ENCODE data around the gene PLP1. TPM values are rescaled to one million over a fixed set of nuclear protein-coding genes. Genes with fewer than 3 reads are reported as not detected.
A peak's percentile ranks its signal among the peaks of the same experiment; 100 is the strongest.
"Not testable (repeated sequence)": the region's sequence is repeated elsewhere in the genome, so short reads cannot be mapped to it uniquely, and the experiment has no call there.

Gene PLP1
- 9.4 TPM for total RNA-seq
- long read RNA-seq, partial matches to known transcripts, result 1 of 10 reads
- long read RNA-seq, other reads (novel, unspliced or antisense), result 6 of 10 reads

GRCh38 chrX:103776546-103776945 lies at the start of gene PLP1:
Gene PLP1 (plus strand): TSS chrX:103776840. CDS start chrX:103776996, 156 bp downstream.
- DNase-seq, result no peak
- intact Hi-C loops (cut with micrococcal nuclease), result no loop called here
- no peak for ATAC-seq

GRCh38 chrX:103727115-103727514 lies 49.5 kb upstream of the PLP1 start:
- intact Hi-C loops (cut with micrococcal nuclease), result no loop called here
- no peak for ATAC-seq
- DNase-seq, result no peak

- DNase-seq (no peak), ATAC-seq (no peak)
- intact Hi-C loops (cut with micrococcal nuclease), result no loop called here
Observed at GRCh38 chrX:103729015-103729414, 47.6 kb upstream of the PLP1 start.

GRCh38 chrX:103730147-103730795 lies 46.4 kb upstream of the PLP1 start:
- ATAC-seq, result peak; percentile 22
- intact Hi-C loops (cut with micrococcal nuclease), result no loop called here
- DNase-seq, result no peak

GRCh38 chrX:103730796-103731493 lies 45.7 kb upstream of the PLP1 start:
- intact Hi-C loops (cut with micrococcal nuclease), result no loop called here
- no peak for DNase-seq
- peak; percentile 95 for ATAC-seq

- ATAC-seq, result no peak
- intact Hi-C loops (cut with micrococcal nuclease), result no loop called here
Observed at GRCh38 chrX:103733017-103733416, 43.6 kb upstream of the PLP1 start.

GRCh38 chrX:103734125-103734760 lies 42.4 kb upstream of the PLP1 start:
- ATAC-seq (no peak), DNase-seq (no peak)
- intact Hi-C loops (cut with micrococcal nuclease), result no loop called here

More at GRCh38 chrX:103733017-103733416, 43.6 kb upstream of the PLP1 start:
- no peak for DNase-seq

GRCh38 chrX:103737696-103738095 lies 38.9 kb upstream of the PLP1 start:
- ATAC-seq, result no peak
- DNase-seq, result no peak
- intact Hi-C loops (cut with micrococcal nuclease), result no loop called here

- DNase-seq (no peak), ATAC-seq (no peak)
- intact Hi-C loops (cut with micrococcal nuclease), result no loop called here
Observed at GRCh38 chrX:103739421-103739820, 37.2 kb upstream of the PLP1 start.

- DNase-seq, result no peak
- ATAC-seq, result no peak
- intact Hi-C loops (cut with micrococcal nuclease), result no loop called here
Observed at GRCh38 chrX:103741879-103742278, 34.8 kb upstream of the PLP1 start.

- DNase-seq (no peak), ATAC-seq (no peak)
- intact Hi-C loops (cut with micrococcal nuclease), result no loop called here
Observed at GRCh38 chrX:103742339-103742738, 34.3 kb upstream of the PLP1 start.

- DNase-seq, result no peak
- intact Hi-C loops (cut with micrococcal nuclease), result no loop called here
- ATAC-seq, result no peak
Observed at GRCh38 chrX:103747163-103747562, 29.5 kb upstream of the PLP1 start.

- intact Hi-C loops (cut with micrococcal nuclease), result no loop called here
- DNase-seq (no peak), ATAC-seq (no peak)
Observed at GRCh38 chrX:103754401-103754800, 22.2 kb upstream of the PLP1 start.

- DNase-seq, result no peak
- intact Hi-C loops (cut with micrococcal nuclease), result no loop called here
- no peak for ATAC-seq
Observed at GRCh38 chrX:103756736-103757135, 19.9 kb upstream of the PLP1 start.

- DNase-seq, result no peak
- no peak for ATAC-seq
- intact Hi-C loops (cut with micrococcal nuclease), result no loop called here
Observed at GRCh38 chrX:103758555-103758954, 18.1 kb upstream of the PLP1 start.

- DNase-seq; intact Hi-C loops (cut with micrococcal nuclease); ATAC-seq: not testable (repeated sequence)
Observed at GRCh38 chrX:103763541-103763940, 13.1 kb upstream of the PLP1 start.

- intact Hi-C loops (cut with micrococcal nuclease); DNase-seq; ATAC-seq: not testable (repeated sequence)
Observed at GRCh38 chrX:103766813-103767555, 9.7 kb upstream of the PLP1 start.

- no peak for ATAC-seq
- intact Hi-C loops (cut with micrococcal nuclease), result no loop called here
Observed at GRCh38 chrX:103773445-103773844, 3.2 kb upstream of the PLP1 start.

GRCh38 chrX:103774070-103774642 lies 2.5 kb upstream of the PLP1 start:
- intact Hi-C loops (cut with micrococcal nuclease), result no loop called here
- peak; percentile 71 for ATAC-seq
- no peak for DNase-seq

More at GRCh38 chrX:103773445-103773844, 3.2 kb upstream of the PLP1 start:
- DNase-seq, result no peak

Measured in left ventricle myocardium superior (tissue), 1 donor.